ENCODE results near the gene NRF1. TPM values are rescaled to one million over a fixed set of nuclear protein-coding genes. Genes with fewer than 3 reads are reported as not detected.

Gene NRF1
- polyA plus RNA-seq, 12 donors: 11.1 to 22.3 (median 14.7) TPM; not detected in 1

DNA sequence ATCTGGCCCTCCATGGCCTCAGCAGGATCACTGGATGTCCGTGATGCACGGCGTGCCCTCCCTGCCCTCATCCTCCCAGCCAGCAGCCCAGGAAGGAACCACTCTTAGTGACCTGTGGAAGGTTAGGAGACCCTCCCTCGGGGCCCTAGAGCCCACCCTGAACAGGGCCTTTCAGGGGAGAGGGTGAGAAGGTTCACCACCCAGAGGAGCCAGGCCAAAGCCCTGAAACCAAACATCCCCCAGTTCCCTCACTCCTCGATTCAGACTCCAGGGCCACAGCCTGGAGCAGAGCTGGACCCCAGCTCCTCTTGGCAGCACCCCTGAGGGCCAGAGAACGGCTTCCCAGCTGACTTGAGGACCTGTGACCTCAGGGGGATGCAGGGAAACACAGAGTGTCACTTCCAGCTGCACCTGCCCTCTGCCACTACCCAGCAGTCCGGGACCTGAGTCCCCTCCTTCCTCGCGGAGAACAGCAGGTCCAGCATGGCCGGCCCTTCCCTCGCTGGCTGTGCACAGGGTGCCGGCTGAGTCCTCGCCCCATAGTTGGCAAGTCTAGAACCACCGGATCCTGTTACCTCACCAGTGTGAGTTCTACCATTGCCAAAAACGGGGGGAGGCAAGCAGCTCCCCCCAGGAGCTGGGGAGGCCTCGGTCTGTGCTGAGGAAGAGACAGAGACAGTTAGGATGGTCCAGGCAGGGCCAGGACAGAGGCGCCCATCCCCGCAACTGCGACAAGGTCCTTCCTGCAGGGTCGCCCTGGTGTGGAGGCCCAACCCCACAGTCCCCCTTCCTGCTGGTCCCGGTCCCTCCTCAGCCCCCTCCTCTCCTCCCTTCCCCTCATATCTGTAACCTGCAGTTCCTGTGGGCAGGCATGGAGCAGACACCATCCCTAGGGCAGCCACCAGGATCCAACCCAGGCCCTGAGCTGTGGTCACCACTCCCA is 158.6 kb downstream of the NRF1 start:
- no peak for DNase-seq

DNA sequence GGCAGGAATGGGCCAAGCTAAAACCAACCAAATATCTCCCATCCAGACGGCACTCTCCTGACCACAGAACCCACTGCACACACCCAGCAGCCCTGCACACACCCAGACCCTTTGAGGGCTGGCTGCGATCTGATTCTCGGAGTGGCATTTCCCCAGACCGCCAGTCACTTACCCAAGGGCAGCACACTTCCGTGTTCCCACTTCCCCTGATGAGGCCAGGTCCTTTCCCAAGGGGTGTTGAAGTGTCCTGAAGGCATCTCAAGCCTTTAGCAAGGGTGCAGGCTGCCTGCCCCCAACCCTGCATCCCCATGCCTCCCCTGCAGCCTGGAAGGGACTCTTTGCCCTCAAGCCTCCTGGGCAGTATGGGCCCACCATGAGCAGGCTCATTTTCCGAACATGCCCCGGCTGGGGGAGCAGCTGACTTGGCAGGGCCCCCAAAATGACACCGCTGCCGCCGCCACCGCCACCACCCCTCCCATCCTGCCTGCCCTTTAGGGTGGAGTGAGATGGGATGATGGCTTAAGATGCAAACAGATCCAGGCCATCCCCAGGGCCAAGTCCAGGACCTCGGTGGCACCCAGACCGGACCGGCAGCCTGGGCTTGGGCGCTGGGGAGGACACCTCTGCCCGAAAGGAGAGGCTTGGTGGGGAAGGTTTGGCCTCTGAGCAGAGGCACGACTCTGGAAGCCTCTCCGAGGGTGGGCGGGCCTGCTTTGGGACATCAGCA is 159.8 kb downstream of the NRF1 start:
- no peak for DNase-seq

DNA sequence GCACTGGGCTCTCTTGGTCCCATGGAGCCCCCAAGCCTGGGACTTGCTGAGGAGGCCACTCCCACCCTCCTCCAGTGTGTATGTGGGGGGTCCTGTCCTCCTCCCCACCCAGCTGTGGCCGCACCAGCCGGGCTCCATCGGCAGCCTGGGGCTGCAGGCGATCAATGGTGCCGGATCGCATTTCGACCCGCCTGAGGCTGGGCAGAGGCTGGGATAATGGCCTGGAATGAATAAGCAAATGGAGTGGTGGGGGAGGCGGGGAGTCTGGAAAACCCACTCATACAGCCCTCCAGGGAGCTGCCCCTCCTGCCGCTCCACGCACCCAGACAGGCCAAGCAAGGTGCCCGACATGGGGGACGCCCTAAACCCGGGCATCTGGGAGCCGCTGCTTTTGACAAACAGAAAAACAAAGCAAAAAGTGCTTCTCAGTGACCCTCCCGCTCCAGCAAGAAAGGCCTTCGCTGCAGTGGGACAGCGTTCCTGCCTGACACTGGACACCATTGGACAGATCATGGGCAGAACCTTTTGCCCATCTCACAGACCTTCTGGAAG is 160.5 kb downstream of the NRF1 start:
- no peak for DNase-seq

DNA sequence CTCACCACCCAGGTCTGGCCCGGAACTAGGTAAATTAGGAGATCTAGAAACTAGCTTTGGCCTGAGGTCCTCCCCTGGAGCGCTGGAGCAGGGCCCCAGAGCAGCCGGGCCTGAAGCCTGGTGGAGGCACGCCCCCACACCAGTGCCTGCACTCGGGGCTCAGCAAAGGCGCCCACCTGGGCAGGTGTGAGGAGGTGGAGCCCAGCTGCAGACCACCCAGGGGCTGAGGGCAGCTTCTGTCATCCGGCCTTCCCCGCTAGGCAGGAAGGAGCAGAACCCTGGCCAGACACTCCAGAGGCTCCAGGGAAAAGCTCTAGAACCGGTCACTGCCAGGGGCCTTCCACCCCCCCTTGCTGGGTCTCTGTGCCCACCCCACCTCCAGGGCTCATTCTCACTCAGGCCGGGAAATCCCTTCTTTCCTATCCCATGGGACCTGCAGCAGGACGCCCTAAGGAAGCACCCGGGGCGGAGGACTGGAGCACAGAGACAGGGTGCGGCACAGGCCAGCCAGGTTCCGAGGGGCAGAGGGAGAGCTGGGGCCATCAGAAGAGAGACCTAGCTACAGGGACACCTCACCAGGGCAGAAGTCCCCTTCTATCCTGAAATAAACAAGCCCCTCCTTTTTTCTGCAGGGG is 161.2 kb downstream of the NRF1 start:
- no peak for DNase-seq

DNA sequence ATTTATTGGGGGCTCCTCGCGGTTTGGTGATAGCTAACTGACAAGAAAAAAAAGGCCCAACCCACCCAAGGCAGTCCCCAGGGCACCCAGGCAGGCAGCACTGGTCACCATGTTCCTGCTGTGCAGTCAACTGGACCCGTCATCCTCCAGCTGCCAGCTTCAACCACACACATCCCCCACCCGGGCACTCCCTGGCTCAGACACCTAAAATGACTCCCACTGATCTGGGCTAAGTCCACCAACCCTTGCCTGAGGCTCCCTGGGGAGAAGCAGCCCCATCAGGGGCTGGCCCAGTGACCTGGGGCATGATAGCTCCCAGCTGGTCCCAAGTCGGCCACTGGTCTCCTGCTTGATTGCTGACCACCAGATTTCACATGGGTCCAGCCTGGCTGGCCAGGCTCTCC is 161.8 kb downstream of the NRF1 start:
- no peak for DNase-seq

DNA sequence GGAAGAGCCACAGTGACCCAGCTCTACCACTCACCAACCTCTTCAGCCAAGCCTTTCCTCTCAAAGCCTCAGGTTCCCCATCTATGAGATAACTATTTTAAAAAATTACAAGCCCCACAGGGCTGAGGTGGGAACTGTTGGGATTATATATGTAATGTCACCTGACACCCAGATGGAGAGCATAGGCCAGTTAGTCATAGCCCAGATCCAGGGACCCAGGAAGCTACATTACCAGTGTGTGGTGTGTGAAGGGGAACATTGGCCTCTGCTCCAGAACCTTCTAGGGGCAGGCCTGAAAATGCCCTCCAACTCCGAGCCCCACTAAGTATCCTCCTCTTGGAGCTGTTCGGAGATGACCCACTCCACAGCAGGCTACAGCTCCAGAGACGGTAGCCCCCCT is 162.4 kb downstream of the NRF1 start:
- no peak for DNase-seq

DNA sequence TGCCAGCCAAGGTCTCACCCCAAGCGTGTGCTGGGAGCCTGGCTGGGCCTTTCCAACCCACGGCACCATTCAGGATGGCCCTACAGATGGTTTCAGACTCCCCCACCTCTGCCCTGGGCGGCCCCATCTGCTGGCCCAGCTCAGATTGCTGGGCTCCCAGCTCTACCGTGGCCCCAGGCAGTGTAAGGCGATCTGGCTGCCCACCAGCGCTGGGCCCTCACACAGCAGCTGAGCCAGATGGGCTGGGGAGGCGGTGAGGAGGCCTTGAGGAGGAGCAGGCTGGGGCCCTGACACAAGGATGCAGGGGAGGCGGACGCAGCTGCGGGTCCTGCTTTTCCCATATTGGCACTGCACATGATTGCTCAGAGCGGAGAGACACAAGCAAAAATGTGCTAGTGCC is 162.8 kb downstream of the NRF1 start:
- DNase-seq: no peak

DNA sequence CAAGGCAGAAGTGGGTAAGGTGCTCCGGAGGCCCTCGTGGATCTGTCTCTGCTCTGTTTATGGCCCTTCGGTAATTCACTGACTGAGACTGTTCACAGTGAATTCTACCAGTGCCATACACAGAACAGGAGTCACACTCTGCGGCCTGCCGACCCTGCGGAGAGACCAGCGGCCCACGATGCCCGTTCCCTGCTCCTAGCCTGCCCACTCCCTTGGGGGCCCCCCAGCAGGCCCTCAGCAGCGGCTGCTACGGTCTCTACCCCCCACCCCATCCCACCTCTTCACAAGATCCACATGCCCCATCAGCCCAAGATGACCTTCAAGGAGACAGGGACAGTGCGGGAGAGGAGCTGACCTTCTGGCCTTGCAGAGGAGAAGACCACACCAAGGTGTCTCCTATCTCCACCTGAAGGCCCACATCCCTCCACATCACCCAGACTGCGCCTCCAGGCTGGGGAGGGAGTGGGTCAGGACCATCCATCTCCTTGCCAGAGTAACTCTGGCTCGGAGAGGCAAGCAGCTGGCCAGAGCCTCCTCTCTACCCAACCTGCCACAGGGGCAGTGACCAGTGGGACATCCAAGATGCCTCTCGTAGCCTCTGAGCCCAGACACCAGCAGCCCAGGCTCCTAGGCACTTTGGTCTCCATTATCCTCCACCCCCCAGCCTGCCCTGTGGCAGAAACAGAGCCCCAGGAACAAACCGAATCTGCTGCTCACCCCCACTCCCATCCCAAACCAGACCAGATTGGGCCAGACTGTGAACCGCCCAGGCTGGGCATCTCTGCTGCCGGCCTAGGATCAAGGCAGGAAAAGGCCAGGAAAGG is 163.6 kb downstream of the NRF1 start:
- no peak for DNase-seq

DNA sequence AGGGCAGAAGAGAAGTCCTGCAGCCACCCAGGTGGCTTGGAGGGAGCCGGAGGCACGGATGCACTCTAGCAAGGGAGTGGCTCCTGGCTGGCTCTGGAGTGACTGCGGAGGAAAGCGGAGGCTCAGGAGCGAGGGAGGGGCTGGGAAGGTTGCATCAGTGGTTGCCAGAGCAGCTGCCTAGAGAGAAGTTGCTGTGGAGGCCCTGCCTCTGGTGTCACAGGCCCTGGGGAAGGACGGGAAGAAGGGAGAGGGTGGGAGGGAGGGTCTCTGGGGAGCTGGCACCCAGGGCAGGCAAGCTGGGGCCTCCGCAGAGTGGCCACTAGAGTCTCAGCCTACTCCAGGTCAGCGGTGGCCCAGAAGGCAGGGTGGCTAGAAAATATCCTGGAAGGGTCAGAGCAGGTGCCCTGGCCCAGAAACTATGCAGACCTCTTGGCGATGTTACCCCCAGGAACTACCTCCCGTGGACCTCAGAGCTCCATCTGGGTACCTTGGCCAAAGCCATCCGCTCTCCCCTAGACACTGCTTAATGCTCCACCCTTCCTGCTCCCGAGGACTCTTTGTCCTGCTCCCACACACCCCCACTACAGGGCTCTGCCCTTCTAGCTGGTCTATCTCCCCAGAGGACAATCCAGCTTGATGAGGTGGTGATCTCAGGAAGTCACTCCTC is 164.3 kb downstream of the NRF1 start:
- no peak for DNase-seq

DNA sequence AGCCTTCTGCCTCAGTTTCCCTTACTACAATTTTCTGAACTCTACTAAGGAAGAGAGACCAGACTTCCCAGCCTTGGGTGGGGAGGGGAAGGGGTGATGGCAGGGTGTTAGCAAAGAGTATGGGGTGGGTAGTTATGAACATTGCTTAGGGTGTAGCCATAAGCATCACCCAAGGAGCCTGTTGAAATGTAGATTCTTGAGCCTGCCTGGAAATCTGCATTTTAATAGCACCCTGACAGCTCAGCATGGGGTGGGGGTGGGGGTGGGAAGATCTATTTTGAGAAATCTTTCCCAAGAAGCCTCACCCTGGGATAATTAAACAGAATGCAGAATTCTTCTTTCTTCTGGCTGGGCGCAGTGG is 164.8 kb downstream of the NRF1 start:
- no peak for DNase-seq

DNA sequence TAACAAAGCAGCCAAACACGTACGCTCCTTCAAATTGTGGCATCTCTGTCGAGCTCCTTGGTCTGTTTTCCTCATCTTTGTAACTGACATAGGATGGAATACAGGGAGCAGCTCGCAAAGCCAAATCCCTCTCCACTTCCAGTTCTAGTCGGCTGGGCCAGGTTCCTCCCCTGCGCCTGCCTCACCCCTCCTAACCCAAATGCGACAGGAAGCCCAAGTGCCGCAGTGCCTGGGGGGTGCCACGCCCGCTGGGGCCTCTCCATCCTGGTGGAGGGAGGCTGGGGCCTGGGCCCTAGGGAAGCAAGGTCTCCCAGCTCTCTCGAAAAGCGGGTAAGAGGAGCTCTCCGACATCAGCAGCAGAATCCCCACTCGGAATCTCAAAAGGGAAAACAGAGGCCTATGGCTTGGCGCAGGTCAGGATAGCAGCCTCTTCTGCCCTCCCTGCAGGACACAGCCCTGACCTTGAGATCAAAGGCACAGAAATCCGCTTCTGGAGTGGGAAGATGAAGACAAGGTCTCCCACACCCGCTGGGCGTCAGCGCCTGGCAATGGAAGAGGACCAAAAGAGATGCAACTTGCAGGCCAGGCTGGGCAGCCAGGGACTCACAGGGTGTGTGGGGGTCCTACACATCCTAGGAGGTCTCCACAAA is 165.8 kb downstream of the NRF1 start:
- no peak for DNase-seq

DNA sequence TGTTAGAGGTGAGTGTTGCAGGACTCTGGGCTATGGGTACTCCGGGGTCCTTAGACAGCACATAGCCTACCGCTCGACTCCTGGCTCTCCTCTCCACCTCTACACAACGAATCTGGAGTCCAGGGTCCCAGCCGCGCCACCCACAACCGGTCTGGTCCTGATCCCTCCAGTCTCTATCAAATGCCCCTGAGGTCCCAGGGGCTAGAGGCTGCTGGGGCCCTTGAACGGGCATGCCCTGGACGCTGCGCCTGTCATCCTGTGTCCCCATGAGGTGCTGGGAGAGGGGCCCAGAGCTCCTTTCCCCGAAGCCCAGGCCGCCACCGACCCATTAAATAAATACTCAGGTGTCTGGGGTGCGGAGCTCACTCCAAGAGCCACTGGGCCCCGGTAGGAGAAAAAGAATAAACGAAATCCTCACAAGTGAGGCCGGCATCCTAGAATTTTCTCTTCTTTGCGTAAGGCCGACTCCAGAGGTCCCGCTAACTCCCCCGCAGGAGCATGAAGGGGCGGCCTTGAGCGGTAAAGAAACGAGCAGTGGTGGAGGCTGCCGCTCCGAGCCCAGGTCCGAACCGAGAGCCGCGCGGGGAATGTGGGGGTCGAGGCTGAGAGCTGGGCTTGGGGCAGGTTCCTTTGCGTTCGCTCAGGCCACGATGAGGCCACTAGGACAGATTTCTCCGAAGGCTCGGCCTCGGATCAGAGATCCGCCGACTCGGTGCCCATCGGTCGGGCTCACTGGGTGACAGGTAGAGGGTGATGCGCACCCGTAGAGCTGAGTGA is 166.7 kb downstream of the NRF1 start:
- no peak for DNase-seq

DNA sequence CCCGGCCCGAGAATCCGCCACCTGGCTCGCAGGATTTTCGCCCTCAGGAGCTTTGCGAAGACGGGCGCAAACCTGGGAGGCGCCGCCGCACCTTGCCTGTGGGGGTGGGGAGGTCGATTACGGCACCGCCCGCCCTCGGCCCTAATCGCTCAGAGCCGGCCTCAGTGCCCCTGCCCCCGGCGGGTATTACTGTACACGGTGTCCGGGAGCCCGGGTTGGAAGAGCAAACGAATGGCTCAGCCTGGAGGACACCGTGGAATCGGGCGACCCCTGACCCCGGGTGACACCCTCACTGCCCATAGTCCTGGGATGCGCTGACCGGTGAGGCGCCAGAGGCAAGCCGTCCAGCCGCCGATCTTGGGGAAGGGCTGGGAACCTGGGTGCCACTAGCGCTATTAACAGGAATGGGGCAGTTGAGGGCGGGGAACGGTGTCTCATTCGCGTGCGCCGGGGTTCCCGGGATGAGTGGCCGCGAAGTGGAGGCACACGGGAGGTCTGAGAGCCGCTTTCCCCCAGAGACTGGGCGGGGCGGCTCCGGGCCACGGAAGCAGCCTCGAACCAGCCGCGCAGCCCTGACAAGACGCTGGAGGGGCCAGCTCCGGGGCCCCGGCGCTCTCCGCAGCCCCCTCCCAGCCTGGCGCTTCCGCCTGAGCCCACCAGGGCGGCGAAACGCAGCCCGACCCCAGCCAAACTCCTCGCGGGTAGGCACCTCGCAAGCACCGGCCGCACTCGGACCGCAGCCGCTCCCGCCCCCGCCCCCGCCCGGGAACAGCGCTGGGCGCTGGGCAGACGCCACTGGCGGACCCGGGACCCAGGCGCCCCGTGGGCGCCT is 167.5 kb downstream of the NRF1 start:
- DNase-seq: no peak

DNA sequence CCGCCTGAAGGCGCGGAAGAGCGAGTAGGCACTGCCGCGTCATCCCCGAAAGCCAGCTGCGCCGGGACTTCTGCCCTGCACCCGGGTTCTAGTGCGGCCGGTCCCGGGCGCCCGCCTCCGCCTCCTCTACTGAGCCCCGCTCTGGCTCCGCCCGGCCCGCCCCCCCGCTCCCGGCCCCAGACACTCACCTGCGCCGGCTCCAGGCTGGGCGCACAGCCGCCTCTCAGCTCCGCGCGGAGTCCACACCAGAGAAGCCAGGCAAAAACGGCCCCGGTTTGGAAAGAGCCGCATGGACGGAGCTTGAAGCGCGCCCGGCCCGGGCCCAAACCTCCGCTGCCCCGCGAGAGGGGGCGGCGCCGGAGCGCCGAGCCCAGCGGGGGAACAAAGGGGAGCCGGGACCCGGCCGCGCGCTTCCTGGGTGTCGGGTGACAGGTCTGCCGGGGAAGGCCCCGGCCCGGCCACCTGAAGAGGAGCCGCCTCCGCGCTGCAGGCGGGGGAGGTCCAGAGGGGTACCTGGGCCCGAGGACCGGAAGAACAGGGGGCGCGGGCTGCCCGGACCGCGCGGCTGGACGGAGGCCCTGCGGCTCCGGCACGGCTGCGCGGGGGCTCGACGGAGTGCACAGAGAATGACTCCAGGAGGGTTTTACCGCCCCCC is 168.2 kb downstream of the NRF1 start:
- DNase-seq: no peak

DNA sequence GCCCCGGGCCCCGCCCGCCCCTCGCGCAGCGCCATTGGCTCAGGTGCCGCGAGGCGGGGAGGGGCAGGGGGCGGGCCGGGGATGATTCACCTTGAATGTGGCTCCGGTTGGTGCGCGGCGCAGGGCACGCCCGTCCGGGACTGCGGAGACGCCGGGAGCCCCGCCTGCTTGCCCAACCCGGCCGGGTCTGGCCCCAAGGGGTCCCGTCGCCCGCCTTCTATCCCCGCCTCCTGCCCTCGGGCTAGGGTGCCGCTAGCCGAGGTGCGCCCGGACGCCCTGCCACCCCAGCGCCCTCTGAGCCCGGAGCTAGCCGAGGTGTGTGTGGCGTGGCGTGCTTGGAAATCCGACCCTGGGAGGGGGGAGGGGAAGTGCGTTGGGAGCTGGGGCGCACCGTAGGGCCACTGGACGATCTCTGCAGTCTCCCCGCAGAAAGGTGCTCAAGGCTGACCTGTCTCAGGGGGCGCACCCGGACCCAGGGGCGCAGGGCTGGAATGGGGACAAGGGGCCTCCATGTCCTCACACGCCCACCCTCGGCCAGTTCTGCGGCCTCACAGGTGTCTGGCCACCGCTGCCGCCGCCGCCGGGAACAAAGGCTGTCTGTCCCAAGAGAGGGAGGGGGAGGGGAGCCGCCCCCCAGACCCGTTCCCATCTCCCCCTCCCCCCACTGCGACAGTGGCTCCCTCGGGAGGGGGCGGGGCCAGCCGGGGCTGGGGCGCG is 168.9 kb downstream of the NRF1 start:
- DNase-seq: no peak

DNA sequence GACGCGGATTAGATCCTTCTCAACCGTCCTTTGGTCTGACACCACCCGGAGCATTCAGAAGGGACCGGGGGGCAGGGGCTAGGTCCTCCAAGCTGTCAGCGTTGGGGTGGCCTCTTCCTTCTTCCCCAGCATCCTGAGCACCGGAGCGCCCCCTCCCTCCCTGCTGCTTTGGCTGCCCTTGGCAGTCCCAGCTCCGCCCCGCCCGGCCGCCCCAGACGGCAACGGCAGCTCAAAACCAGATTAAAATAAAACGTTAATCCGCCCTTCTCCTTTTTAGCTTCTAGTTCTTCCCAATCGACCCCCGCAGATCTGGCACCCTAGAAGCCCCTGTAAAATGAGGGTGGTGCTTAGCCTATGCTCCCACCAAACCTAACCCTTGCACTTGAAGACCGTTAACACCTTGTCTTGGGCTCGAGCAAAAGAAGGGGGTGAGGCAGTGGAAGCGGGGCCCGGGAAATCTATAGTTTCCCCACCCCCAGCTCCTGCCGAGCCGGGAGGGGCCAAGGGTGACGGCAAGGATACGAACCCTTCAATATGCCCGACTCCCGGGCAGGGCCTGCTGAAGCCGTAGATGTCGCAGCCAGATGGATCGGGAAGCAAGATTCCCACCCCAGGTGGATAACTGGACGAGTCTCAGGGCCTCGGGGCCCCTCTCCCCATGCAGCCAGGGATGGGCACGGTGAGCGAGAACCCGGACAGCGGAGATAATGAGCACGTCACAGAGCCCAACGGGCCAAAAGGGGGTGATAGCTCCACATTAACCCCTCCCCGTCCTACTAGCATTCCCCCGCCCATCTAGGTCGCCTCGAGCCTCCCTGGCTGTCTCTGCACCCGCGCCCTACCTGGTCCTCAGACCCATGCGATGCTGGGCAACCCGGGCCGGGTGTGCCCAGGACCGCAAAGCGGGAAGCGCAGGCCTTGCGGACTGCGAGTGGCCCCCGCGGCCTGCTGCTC is 169.7 kb downstream of the NRF1 start:
- DNase-seq: no peak
